HG02943 (cell line): ENCODE data around the gene RASAL1.

Experiments
- ATAC-seq: cut with Tn5 transposase; IDR thresholded peaks from one replicate; pipeline ENCODE4 v1.9.1; 2021; ENCODE audit warnings: mild to moderate bottlenecking, low read depth, moderate library complexity; ENCODE audit not compliant: unreplicated experiment

The RASAL1 gene

DNA sequence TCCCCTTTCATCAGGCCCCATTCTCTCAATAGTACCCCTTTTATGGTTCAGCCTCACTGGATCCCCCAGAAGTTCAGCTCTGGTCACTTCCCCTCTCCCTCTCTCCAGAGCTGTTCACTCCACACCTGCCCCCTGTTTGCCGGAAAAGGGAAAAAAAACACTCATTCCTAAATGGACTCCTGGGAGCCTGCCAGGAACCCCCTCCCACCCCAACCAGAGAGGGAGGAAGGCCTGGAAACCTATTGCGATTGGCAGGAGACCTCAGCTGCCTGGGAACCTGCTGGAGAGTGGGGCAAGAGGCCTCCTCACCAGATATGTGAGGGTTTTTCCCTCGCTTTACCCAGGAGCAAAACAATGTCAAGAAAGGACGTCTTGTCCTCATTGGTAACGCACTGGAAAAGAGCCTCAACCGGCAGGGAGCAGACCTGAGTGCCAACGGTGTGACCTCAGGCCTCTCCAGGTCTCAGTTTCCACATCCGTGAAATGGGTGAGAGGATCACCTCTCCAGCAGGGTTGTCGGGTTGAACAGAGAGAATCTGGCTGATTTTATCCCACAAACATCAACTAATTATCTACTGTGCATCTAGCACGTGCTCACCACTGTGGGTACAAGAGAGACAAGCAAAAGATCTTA lies 74.4 kb downstream of the RASAL1 start:
- ATAC-seq = no peak

DNA sequence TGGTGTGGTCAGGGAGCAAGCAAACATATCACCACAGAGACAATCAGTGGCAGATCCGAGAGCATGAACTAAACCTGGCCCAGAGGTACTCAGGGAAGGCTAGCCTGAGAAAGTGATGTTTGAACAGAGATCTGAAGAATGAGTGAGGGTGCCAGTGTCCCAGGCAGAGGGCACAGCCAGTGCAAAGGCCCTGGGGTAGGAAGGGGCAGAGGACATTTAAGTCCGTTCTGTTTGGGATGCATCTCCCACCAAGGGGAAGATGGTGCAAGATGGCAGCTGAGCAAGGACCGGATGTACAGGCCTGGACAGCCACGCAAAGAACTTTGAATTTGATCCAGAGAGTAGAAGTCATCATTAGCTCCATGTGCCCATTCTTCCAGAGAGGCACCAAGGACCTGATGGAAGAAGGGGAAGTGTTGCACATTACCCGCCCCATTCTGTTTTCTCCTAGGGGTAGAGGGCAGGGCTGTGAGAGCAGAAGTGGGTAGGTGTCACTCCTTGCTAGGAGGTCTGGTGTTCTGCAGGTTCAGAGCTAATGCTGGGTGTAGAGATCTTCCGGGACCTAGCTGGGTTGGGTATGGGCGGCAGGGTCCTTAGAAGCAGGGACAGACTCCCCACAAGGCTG lies 75.1 kb downstream of the RASAL1 start:
- ATAC-seq = no peak

DNA sequence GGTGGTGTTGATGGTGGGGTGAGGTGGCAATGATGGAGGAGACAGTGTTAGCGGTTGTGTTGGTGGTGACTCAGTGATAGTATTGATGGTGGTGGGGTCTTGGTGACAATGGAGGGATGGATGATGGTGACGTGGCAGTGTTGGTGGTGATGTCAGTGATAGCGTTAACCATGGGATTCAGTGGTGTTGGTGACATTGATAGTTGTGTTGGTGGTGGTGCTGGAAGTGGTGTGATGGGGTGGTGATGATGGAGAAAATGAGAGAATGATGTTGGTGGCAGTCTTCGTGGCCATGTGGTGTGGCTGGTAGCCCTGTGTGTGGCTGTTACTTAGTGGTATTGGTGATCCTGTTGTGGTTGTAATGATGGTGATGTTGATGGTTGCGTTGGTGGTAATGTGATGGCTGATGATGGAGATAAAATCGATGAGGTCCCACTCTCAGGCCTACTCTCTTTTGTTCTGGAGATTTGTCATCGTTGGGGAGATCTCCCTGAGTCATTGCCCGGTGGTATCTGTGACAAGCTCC lies 76.4 kb downstream of the RASAL1 start:
- ATAC-seq = no peak

DNA sequence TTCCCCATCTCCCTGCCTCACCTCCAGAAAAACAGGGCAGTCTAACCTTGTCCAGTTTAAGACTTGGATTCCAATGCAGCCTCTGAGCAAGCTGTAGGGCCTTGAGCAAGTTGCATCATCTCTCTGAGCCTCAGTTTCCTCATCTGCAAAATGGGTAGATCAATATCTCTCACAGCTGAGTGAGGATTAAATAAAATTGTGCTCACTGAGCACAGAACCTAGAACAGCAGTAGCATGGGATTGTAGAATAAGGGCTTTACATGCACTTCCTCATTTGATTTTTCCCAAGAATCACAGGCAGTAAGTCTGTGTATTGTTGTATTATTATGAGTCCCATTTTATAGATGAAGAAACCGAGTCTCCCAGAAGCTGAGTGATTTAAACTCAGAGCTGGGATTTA lies 77.0 kb downstream of the RASAL1 start:
- no peak for ATAC-seq

DNA sequence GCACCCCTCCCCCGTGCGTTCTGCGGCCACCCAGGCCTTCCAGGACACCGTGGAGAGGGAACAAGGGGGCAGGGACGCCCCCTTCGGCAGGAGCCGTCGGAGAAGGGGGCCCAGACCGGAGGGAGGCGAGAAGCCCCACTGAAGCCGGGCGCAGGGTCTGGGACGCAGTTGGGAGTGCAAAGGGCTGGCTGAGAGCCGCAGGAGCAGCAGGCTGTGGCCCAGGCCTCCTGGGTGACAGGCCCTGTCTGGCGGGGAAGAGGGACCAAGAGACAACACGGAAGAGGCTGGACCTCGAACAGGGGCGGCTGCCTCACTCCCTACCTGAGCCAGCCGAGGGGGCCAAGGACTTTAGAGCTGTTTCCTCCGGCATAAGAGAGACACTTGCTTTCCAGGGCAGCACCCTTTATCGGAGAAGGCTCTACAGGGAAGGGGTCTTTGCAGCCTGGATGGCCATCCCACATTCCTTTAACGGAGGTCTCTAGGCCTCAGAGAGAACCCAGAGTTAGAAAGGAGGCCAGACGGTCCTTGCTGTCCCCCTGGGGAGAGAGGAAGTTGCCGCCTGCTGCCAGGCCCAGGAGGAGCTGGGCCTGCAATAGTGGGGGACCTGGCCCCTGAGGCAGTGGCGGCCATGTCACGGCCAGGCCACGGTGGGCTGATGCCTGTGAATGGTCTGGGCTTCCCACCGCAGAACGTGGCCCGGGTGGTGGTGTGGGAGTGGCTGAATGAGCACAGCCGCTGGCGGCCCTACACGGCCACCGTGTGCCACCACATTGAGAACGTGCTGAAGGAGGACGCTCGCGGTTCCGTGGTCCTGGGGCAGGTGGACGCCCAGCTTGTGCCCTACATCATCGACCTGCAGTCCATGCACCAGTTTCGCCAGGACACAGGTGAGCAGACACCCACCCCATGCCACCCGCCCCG lies 77.7 kb downstream of the RASAL1 start:
- ATAC-seq = no peak

DNA sequence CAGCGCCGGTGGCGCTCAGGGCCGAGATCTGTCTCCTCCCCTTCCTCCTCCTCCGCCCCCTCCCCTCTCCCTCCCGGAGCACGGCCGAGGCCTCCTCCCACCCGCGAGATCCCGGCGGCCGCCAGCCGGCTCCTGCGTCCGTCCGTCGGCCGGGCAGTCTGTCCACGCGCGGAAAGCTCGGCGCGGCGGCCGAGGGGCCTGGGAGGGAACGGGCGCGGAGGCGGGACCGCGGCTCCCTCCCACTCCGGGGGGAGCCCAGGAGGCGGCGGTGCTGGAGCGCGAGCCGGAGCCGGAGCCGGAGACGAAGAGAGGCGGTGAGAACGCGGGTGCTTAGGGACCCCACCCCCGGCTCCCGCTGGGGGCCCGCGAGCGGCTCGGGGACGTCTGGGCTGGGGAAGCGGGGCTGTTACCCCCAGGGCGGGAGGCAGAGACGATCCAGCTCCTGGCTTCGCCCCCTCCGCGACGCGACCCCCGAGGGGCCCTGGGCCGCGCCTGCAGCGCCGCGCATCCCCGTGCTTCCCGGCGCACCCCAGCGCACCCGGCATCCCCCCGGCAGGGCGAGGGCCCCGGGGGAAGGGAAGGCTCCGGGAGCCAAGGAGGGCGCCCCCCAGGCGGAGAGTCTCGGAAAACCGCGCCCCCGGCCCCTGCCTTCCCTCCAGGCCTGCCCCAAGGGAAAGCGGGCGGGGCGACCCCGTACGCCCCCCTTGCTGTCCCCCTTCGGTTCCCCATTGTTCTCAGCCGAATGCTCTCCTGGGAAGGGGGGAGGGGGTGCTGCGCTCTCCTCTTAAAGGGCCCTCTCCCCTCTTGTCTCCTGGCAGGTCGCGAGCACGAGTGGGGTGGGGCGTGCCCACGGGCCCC lies 78.7 kb downstream of the RASAL1 start, which contains the start of gene DTX1:
Gene DTX1, plus strand, starts transcription at position 100 of the 858 bp plus-strand sequence. CDS start 1,463 bp downstream, outside the sequence.
- ATAC-seq = no peak

DNA sequence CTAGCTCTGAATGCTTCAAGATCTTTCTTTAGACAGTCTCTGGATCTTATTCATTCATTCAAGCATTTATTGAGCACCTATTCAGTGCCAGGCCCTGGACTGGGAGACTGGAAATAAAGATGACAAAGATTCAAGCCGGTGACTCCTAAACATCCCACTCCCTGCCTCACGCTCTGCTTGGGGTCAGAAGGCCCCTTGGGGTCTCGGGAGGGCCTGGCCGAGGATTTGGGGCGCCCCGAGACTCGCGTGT lies 79.3 kb downstream of the RASAL1 start:
- no peak for ATAC-seq

DNA sequence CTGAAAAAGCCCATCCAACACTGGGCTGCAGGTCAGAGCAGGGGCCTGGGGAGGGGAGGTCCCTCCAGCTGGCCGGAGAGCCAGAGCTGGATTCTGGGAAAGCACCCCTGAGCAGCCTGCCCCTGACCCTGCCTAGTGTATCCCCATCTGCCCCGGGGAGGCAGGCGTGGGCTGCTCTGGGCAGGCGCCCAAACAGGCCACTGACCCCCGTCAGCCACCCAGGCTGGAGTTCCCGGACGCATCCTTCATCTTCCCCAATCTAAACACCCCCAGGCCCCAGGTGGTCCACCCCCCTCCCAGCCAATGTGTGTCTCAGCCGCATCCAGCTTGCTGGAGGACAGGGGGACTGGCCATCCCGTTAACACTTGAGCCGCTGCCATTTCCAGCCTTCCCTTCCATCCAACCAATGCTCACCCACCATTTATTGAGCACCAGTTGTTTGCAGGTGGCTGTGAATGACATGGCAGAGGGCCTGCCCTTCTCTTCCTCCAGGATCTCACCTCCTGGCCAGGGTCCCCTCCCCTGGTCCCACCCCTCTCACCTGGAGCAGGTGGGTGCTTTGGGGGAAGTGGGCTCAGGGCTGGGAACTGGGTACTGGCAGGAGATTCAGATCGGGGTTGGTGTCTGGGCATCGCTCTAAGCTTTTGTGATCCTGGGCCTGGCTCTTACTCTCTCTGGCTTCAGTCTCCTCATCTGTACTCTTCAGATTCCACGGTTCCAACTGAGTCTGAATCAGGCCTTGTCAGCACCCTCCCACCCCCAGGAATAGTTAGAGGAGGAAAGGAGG lies 79.8 kb downstream of the RASAL1 start:
- no peak for ATAC-seq

DNA sequence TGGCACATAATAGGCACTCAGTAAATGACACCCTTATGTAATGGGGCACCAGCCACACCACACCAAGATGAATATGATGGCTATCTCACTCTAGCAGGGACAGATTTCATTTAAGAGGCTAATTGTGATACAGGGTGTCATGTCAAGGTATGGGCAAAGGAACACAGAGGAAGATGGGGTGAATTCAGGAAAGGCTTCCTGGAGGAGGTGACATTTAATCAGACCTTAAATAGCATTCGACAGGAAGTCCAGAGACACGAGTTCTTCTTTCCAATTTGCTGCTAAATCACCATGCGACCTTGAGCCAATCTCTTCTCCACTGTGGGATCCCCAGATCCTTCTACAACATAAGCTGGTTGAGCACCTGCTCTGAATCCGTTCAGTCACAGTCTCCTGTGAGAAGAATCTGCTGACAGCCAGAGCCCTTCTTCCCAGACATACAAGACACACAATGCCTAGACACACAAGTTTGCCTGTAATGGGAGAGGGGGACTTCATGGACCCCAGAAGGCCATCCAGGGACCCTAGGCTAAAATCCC lies 80.5 kb downstream of the RASAL1 start:
- no peak for ATAC-seq

DNA sequence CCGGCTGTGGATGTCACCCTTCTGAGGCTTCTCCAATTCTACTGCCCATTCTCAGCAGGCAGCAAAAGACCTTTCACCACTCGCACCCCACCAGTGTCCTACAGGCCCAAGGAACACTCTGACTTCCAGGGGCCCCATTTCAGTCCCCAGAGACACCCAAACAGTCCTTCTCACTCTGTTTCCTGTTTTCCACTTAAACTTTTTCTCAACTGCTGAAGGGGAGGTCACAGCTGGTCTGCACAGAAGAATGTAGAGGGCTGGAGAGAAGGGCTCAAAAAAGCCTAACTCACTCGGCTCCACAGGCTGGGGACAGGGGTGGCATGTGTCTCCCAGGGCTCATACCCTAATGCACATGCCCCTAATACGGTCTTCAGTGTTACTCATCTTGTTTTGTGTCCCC lies 83.2 kb downstream of the RASAL1 start:
- ATAC-seq = no peak

DNA sequence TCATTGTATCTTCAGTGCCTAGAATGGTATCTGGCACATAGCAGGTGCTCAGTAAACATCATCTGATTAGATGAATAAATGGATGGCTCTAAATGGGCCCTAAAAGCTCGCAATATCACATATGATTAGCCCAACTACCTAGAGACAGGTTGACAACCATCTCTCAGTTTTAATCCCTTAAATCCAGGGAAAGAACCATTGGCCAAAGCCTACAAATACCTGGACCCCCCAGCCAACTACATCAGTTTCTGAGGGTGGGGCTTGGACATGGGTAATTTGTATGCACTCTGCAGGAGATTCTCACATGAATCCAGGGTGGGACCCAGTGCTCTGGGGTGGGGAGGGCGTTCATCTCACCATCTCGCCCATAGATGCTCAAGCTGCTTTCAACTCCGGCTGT lies 83.8 kb downstream of the RASAL1 start:
- no peak for ATAC-seq

DNA sequence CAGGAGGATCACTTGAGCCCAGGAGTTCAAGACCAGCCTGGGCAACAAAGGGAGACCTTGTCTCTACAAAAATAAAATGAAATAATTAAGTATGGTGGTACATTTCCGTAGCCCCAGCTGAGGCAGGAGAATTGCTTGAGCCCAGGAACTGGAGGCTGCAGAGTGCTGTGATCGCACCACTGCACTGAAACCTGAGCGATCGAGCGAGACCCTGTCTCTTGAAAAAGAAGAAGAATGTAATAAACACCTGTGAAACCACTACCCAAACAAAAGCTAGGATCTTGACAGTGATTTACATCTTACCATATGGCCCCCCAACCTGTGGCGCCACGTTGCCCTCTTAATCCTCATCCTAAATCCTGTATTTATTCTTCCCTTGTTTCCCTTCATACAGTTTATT lies 84.8 kb downstream of the RASAL1 start:
- no peak for ATAC-seq

DNA sequence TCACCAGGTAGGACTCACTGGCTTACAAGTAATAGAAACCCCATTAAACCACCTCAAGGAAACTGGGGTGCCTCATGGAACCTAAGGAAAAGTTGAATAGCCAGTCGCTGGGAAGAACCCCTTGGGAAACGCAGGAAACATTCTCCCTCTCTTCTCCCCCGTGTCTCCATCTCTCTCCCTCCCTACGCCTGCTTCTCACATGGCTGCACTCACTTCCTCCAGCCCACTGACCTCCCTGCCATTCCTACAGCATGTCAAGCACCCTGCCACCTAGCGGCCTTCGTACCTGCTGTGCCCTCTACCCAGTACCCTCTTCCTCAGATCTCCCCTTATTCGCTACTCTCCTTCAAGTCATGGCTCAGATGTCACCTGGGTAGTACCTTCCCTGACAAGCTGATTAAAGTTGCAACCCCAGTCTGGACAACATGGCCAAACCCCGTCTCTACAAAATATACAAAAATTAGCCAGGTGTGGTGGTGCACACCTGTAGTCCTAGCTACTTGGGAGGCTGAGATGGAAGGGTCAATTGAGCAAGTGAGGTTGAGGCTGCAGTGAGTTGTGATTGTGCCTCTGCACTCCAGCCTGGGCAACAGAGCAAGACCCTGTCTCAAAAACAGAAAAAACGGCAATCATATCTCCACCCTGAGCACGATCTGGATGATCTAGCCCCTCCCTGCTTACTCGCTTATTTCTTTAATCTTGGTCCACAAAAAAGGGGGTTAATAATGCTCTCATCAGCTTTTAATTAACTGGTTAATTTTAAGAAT lies 85.4 kb downstream of the RASAL1 start:
- ATAC-seq = no peak
